GM10248 (cell line): ENCODE measurements around the gene PCDHA10.

Experiments used
- CTCF ChIA-PET: fragments of 300-600 bp; sonication (Branson Sonifier 250); formaldehyde crosslinking; extraction: SDS; loops from one replicate; lab custom pipeline; 2021; ENCODE audit warnings: antibody characterized with exemption; lab: Yijun Ruan, JAX
- POLR2A ChIA-PET: fragments of 350-650 bp; sonication (Branson Sonifier 250); formaldehyde crosslinking; extraction: SDS; loops from one replicate; lab custom pipeline; 2020; ENCODE audit warnings: antibody characterized with exemption; lab: Yijun Ruan, JAX
- DNase-seq: peaks from one replicate; pipeline ENCODE4 v3.0.0; 2012; ENCODE audit errors: extremely low spot score
- TF ChIP-seq, protein P1 (sequence below): IDR thresholded peaks from 2 replicates; pipeline ENCODE4 v1.5.1; 2012; ENCODE audit warnings: mild to moderate bottlenecking, low read depth; ENCODE audit errors: extremely low read depth, missing control alignments, control extremely low read depth

Gene PCDHA10

DNA sequence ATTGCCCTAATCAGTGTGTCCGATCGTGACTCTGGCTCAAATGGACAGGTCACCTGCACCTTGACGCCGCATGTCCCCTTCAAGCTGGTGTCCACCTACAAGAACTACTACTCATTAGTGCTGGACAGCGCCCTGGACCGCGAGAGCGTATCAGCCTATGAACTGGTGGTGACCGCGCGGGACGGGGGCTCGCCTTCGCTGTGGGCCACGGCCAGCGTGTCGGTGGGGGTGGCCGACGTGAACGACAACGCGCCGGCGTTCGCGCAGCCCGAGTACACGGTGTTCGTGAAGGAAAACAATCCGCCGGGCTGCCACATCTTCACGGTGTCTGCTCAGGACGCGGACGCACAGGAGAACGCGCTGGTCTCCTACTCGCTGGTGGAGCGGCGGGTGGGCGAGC, 27.7 kb downstream of the PCDHA10 start:
- CTCF ChIA-PET: no interaction called here
- POLR2A ChIA-PET: no interaction called here
- no peak for DNase-seq
- TF ChIP-seq, protein P1, sequence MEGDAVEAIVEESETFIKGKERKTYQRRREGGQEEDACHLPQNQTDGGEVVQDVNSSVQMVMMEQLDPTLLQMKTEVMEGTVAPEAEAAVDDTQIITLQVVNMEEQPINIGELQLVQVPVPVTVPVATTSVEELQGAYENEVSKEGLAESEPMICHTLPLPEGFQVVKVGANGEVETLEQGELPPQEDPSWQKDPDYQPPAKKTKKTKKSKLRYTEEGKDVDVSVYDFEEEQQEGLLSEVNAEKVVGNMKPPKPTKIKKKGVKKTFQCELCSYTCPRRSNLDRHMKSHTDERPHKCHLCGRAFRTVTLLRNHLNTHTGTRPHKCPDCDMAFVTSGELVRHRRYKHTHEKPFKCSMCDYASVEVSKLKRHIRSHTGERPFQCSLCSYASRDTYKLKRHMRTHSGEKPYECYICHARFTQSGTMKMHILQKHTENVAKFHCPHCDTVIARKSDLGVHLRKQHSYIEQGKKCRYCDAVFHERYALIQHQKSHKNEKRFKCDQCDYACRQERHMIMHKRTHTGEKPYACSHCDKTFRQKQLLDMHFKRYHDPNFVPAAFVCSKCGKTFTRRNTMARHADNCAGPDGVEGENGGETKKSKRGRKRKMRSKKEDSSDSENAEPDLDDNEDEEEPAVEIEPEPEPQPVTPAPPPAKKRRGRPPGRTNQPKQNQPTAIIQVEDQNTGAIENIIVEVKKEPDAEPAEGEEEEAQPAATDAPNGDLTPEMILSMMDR: no peak

DNA sequence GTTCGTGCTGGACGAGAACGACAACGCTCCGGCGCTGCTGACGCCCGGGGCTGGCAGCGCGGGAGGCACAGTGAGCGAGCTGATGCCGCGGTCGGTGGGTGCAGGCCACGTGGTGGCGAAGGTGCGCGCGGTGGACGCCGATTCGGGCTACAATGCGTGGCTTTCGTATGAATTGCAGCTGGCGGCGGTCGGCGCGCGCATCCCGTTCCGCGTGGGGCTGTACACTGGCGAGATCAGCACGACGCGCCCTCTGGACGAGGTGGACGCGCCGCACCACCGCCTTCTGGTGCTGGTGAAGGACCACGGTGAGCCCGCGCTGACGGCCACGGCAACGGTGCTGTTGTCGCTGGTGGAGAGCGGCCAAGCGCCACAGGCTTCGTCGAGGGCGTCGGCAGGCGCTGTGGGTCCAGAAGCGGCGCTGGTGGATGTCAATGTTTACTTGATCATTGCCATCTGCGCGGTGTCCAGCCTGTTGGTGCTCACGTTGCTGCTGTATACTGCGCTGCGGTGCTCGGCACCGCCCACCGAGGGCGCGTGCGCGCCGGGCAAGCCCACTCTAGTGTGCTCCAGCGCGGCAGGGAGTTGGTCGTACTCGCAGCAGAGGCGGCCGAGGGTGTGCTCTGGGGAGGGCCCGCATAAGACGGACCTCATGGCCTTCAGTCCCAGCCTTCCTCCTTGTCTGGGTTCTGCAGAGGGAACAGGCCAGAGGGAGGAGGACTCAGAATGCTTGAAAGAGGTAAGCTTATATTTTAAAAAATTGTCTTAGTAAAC, 28.4 kb downstream of the PCDHA10 start:
- no peak for DNase-seq
- ChIA-PET POLR2A (no interaction called here), CTCF (no interaction called here)
- TF ChIP-seq, protein P1: no peak

DNA sequence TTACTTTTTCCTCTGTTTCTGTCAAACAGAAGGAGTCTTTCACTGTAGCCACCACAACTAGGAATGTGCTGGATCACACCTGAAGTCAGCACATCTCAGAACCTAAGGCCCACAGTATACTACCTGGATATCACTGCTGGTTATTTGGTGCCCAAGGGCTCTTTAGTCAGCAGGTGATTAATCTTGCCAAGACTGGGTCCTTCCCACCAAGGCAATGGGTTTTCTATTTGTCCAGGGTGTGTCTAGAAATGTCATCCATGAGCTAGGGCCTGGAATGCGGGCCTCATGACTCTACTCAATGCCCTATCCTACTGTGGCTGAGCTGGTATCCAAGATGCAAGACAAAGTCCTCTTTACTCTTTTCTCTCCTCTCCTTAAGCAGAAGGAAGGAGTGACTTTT, 60.6 kb downstream of the PCDHA10 start:
- TF ChIP-seq, protein P1: no peak
- CTCF ChIA-PET: no interaction called here
- POLR2A ChIA-PET: no interaction called here
- no peak for DNase-seq
